Measurements from ENCODE around the gene KRT37.

KRT37 gene

DNA sequence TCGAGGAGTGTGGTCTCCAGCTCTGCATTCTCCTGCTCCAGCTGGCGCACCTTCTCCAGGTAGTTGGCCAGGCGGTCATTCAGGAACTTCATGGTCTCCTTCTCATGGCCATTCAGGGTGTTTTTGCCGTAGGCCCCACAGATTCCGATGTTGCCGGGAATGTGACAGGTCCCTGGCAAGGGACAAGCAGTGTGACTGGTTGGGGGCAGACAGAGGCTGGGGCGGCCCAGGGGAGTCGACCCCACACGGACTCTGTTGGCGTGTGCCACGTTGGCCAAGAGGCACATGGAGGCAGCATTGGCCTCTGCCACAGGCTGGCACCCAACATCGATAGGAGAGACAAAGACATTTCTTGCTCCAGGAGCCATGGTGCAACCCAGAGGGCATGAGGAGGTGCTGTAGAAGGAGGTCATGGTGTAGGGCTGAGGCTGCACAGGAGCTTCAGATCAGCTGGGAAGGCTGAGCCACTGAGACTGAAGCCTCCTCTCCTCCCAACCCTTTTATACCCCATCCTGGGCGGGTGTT, at the start of gene KRT37:
Gene KRT37 (minus strand): TSS at position 475 of the 525 bp plus-strand sequence. CDS start 62 bp downstream, at position 413.
- no peak for DNase-seq (ENCODE audit: low read depth)

DNA sequence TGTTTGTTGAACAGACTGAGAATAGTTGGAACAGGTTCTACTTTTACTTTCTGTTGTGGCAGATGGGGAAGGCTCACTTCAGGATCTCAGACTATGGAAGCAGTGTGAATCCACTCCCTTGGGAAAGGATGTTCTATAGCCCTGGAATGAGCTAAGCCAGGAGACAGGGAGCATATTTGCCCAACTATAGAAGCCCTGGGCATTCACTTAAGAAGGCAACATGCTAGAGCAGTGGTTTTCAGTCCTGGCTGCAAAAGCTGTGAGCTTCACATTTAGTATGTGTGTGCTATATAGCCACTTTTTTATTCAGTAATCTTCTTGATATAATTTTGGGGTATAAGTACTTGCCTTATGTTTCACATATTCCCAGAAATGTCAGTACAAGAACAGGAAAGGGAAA, 44.0 kb upstream of the KRT37 start:
- DNase-seq (ENCODE audit: low read depth) = no peak

DNA sequence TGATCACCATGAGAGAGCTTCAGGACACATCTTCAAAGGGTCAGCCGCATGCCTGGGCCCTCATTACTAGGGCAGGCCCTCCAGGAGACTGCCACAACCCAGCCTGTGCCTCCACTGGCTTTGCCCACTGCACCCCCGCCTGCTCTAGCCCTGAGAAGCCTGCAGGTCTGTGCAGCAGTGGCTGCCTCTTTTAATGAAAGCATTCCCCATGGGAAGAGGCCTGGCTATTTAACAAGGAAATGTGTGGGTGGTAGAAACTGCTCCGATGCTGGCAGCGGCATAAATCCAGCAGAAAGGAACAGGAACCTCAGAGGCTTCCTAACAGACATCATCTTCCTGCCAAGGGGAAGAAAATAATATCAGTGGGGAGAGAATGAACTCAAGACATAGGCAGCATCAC, 43.2 kb upstream of the KRT37 start:
- DNase-seq (ENCODE audit: low read depth) = no peak

GRCh38 chr17:41466988-41467387, 42.6 kb upstream of the KRT37 start, which contains the start of gene KRT32:
Gene KRT32, minus strand, starts transcription at chr17:41467386. Its CDS starts 61 bp downstream, at chr17:41467325.
- no peak for DNase-seq (ENCODE audit: low read depth)

GRCh38 chr17:41464682-41465081, 40.3 kb upstream of the KRT37 start:
- no peak for DNase-seq (ENCODE audit: low read depth)

GRCh38 chr17:41464173-41464572, 39.8 kb upstream of the KRT37 start:
- DNase-seq (ENCODE audit: low read depth) = no peak

DNA sequence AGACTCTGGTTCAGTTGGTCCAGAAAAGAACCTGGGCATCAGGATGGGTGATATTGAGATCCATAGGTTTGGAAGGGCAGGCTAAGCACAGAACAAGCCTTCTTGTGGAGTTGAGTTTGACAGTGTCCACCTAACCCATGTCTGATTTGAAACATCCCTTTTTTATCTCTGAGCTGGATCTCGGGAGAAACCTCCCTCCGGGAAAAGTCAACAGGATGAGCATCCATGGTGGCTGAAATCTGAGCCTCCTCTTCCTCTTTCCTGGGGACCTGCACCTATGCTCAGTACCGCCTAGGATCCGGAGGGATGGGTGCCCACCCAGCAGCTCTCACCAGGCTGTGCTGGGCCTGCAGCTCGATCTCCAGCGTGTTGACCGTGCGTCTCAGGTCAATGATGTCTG, 39.4 kb upstream of the KRT37 start:
- no peak for DNase-seq (ENCODE audit: low read depth)

DNA sequence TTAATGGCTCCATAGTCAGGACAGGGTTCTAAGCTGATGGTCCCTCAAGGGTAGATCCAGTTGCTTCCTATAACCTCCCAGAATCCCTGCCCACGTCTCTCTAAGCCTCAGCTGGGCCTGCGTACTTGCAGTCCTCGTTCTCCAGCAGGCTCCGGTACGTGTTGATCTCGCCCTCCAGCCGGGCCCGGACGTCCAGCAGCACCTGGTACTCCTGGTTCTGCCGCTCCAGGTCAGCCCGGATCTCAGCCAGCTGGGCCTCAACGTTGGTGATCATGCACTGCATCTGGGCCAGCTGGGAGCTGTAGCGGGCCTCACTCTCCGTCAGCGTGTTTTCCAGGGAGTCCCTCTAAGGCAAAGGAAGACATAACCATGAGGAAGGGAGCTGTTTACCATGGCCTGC, 38.3 kb upstream of the KRT37 start:
- DNase-seq (ENCODE audit: low read depth) = no peak

DNA sequence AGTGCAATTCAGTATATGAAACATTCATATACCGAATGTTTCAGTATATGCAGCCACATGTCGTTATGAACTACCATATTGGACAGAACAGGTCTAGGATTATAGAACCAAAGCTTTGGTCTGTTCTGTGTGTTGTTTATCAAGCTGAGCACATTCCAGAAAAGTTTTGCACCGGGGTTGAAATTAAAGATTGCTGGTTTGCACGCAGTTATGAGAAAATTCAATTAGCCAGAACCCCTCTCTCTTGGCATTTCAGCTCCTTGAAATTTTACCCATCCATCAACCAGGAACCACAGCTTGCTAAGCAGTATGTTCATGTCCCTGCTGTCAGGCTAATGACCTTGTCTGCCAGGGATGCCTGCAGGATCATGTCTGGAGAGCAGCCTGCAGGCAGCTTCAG, 33.3 kb upstream of the KRT37 start:
- no peak for DNase-seq (ENCODE audit: low read depth)

DNA sequence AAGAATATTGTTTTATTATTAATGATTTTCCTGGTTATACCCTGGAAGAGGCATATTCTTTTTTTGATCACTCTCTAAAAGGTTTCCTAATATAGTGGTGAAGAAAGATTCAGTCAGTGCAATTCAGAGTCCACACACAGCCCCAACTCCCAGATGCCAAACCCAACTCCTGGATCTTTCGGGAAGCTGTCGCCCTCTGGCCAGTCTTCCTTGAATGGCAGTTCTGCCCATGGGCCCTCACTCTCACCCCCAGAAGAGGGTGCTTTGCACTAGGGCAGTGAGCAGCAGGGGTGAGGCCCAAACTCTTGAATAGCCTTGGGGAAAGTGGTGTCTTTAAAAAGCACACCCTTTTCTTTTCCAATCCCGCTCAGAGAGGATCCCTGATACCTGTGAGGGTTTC, 31.8 kb upstream of the KRT37 start:
- no peak for DNase-seq (ENCODE audit: low read depth)

GRCh38 chr17:41455236-41455635, 30.9 kb upstream of the KRT37 start:
- DNase-seq (ENCODE audit: low read depth) = no peak

DNA sequence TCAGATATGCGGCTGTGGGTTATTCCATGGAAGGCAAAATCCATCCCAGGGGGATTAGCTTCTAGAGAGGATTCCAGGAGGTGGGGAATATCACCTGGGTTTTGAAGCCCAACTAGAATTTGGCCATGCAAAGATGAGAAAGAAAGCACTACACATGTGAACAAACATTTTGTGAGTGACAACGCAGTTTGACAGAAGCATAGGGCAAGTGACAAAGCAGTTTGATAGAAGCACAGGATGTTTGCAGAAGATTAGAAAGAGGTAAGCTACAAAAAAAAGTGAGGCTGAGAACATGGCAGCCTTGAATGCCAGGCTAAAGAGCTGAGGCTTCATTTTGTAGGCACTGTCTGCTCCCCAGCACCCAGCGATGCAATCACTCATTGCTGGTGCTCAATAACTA, 28.7 kb upstream of the KRT37 start:
- no peak for DNase-seq (ENCODE audit: low read depth)

GRCh38 chr17:41452281-41452680, 27.9 kb upstream of the KRT37 start:
- no peak for DNase-seq (ENCODE audit: low read depth)

DNA sequence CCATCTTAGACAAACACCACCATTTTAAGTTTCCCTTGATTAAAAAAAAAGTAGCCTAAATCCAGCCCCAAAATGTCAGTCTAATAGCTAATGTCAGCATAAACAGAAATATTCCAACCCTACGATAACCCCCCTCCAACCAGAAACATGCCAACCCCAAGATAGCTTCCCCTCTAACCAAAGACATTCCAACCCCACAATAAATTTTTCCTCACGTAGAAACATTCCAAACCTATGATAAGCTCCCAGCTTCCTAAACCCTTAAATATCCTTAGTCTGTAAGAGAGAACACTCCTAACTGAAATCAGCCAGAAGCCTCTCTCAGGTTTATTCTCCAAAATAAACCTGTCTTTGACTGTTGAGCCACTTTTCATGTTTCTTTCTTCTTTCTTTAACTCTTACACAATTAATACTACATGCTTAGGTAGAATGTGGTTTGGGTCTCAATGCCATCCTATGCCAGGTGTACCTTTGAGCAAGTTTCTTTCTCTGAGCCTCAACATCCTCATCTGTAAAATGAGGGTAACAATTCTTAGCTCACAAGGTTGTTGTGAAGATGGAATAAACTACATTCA, 26.9 kb upstream of the KRT37 start:
- DNase-seq (ENCODE audit: low read depth) = no peak

DNA sequence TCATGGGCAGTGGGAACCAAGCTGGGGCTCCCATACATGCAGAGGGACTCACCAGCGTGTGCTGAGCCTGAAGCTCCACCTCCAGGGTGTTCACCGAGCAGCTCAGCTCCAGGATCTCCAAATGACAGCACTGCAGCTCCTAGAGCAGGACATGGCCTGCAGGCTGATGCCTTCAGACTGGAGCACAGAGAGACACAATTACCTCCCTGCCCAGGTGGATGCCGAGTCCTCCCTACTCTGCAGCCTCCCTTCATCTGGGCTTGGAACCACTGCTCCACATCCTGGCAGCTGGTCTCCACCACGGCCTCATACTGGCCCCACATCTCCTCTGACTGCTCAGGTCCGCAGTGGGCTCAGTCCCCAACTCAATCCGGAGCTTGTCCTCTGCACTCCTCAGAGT, 24.6 kb upstream of the KRT37 start:
- DNase-seq (ENCODE audit: low read depth) = no peak

DNA sequence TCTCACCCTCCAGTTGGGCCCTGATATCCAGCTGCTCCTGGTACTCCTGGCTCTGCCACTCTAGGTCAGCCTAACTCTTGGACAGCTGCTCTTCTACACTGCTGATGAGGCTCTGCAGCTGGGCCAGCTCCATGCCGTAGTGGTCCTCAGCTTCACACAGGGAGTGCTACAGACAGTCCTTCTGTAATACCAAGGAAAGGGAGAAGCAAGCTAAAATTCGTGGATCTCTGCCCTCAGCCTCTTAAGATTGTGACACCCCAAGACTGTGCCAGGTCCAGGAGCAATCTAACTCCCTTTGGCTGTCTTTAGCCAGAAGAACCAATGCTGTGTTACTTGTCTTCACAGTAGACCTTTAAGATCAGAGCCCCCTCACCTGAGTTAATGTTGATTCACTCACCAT, 24.1 kb upstream of the KRT37 start:
- no peak for DNase-seq (ENCODE audit: low read depth)

- DNase-seq (ENCODE audit: low read depth) = no peak
Measured at GRCh38 chr17:41446806-41447205, 22.4 kb upstream of the KRT37 start.

DNA sequence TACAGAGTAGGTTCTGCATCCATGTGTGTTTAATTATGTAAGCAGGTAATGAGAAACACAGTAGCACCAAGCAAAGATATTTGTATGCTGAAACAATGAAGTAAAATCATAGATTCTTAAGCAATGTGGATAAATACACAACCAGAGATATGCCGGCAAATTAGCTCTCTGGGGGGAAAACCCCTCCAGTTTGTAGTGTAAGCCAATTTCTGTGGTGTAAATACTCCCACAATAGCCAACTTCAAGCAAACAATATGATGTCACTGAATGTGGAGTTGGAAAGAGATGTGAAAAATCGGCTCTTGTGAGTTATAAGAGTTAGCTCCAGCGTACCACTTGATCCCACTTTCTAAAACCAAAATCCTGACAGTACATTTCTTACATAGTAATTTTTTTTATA, 20.3 kb upstream of the KRT37 start:
- no peak for DNase-seq (ENCODE audit: low read depth)

GRCh38 chr17:41444186-41444585, 19.8 kb upstream of the KRT37 start:
- no peak for DNase-seq (ENCODE audit: low read depth)

DNA sequence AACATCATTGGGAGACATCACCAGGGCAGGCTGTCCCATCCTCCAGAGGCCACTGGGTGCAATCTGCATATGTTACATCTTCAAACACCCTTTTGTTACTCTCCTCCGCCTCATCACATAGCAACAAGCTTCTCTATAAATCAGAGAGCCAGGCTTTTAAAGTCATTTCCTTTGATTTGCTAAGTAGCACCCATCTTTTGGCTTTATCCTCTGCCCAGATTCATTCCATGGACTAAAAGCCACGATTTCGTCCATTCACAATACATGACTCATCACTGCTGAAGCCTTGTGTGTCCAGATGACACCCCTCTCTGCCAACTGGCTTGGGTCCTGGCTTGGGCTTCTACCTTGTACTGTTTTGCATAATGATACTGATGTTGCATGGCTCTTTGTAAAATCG, 18.4 kb upstream of the KRT37 start:
- DNase-seq (ENCODE audit: low read depth) = no peak

GRCh38 chr17:41440531-41441033, 16.2 kb upstream of the KRT37 start, which contains the start of gene KRT38:
Gene KRT38, minus strand, starts transcription at chr17:41440983. Its CDS starts 62 bp downstream, at chr17:41440921.
- no peak for DNase-seq (ENCODE audit: low read depth)

GRCh38 chr17:41439375-41439774, 15.0 kb upstream of the KRT37 start:
- DNase-seq (ENCODE audit: low read depth) = no peak

DNA sequence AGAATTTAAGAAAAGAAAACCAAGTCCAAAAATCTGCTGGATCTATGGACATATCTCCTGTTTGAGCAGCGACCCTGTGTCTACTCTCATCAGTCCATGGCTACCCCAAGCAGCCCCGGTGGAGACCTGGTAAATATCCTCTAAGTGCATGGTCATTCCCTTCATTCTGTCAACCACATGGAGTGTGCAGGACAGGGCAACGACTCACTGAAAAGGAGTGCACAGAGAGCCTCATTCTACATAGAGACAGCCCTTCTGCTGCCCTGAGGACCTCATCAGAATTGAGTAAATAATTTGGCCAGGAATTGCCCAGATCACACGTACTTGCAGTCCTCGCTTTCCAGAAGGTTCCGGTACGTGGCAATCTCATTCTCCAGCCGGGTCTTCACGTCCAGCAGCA, 13.4 kb upstream of the KRT37 start:
- DNase-seq (ENCODE audit: low read depth) = no peak

DNA sequence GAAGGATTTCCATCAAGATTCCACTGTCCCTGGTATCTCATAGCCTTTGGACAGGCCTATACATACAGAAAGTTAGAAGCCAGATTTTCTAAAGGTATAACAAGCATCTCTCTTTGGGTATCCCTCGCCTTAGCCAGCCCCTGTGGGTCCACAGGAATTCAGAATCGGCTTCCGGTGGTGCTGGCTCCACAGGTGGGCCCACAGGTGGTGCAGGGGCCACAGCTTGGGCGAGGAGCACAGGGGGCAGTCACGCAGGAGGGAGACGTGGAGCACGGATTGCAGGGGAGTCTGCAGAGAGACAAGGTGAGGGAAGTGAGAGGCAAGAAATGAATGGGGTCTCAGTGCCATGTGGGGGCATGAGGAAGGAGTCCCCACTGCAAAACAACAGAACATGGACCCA, 12.9 kb upstream of the KRT37 start:
- no peak for DNase-seq (ENCODE audit: low read depth)
